H9 (cell line): ENCODE measurements around the gene LRRC53. TPM values are rescaled to one million over a fixed set of nuclear protein-coding genes. Genes with fewer than 3 reads are reported as not detected.

Source experiments
- DNase-seq: peaks from one replicate; pipeline ENCODE4 v3.0.0-alpha.2; 2017
- H2AFZ ChIP-seq: one replicate; pipeline ENCODE4 v1.6.1; 2013; ENCODE audit warnings: mild to moderate bottlenecking, low read length, control low read depth, moderate library complexity
- H2AK5ac ChIP-seq: 2 replicates; pipeline ENCODE4 v1.6.1; 2013; ENCODE audit warnings: low read length, control low read depth, mixed read lengths; ENCODE audit not compliant: insufficient read length
- H2BK120ac ChIP-seq: one replicate; pipeline ENCODE4 v1.6.1; 2013; ENCODE audit warnings: low read depth, mild to moderate bottlenecking, low read length, control low read depth, inconsistent platforms; ENCODE audit not compliant: poor library complexity, severe bottlenecking
- H2BK12ac ChIP-seq: 2 replicates; pipeline ENCODE4 v1.6.1; 2013; ENCODE audit warnings: low read length, control low read depth, mixed read lengths, low read depth; ENCODE audit not compliant: insufficient read length
- H2BK15ac ChIP-seq: 2 replicates; pipeline ENCODE4 v1.6.1; 2013; ENCODE audit warnings: low read depth, low read length, control low read depth
- H2BK20ac ChIP-seq: one replicate; pipeline ENCODE4 v1.6.1; 2013; ENCODE audit warnings: low read depth, mild to moderate bottlenecking, low read length, control low read depth, inconsistent platforms; ENCODE audit not compliant: poor library complexity, severe bottlenecking
- H2BK5ac ChIP-seq: 2 replicates; pipeline ENCODE4 v1.6.1; 2013; ENCODE audit warnings: low read length, control low read depth, mixed read lengths; ENCODE audit not compliant: insufficient read length
- H3K14ac ChIP-seq: 2 replicates; pipeline ENCODE4 v1.6.1; 2013; ENCODE audit warnings: low read length, control low read depth; ENCODE audit not compliant: insufficient read depth
- H3K18ac ChIP-seq: 2 replicates; pipeline ENCODE4 v1.6.1; 2013; ENCODE audit warnings: low read depth, mild to moderate bottlenecking, mixed read lengths, low read length, control low read depth; ENCODE audit not compliant: insufficient read length
- H3K23ac ChIP-seq: 2 replicates; pipeline ENCODE4 v1.6.1; 2013; ENCODE audit warnings: low read length, control low read depth, mixed read lengths, low read depth; ENCODE audit not compliant: insufficient read length
- H3K23me2 ChIP-seq: 2 replicates; pipeline ENCODE4 v1.6.1; 2013; ENCODE audit warnings: low read depth, mild to moderate bottlenecking, mixed read lengths, low read length, control low read depth; ENCODE audit not compliant: insufficient read length, poor library complexity, severe bottlenecking
- H3K27ac ChIP-seq: 2 replicates; pipeline ENCODE4 v1.5.1; 2013; ENCODE audit warnings: low read length, control low read depth, mixed read lengths, low read depth; ENCODE audit not compliant: insufficient read length
- H3K27me3 ChIP-seq: 2 replicates; pipeline ENCODE4 v1.6.1; 2013; ENCODE audit warnings: low read length, control low read depth, inconsistent platforms; ENCODE audit not compliant: insufficient read depth
- H3K4ac ChIP-seq: 2 replicates; pipeline ENCODE4 v1.6.1; 2013; ENCODE audit warnings: low read depth, mild to moderate bottlenecking, control low read depth, inconsistent platforms, low read length, moderate library complexity
- H3K4me1 ChIP-seq: 2 replicates; pipeline ENCODE4 v1.6.1; 2013; ENCODE audit warnings: low read length, control low read depth, inconsistent platforms; ENCODE audit not compliant: insufficient read depth
- H3K4me2 ChIP-seq: 2 replicates; pipeline ENCODE4 v1.6.1; 2013; ENCODE audit warnings: low read length, control low read depth, mixed read lengths; ENCODE audit not compliant: insufficient read length, insufficient read depth
- H3K56ac ChIP-seq: 2 replicates; pipeline ENCODE4 v1.6.1; 2013; ENCODE audit warnings: low read depth, mild to moderate bottlenecking, mixed read lengths, low read length, control low read depth; ENCODE audit not compliant: insufficient read length
- H3K79me1 ChIP-seq: 2 replicates; pipeline ENCODE4 v1.6.1; 2013; ENCODE audit warnings: low read depth, mild to moderate bottlenecking, moderate library complexity, low read length, control low read depth, inconsistent platforms; ENCODE audit not compliant: insufficient read depth, poor library complexity, severe bottlenecking
- H3K79me2 ChIP-seq: 2 replicates; pipeline ENCODE4 v1.6.1; 2013; ENCODE audit warnings: low read length, control low read depth, inconsistent platforms; ENCODE audit not compliant: insufficient read depth
- H3K9ac ChIP-seq: 2 replicates; pipeline ENCODE4 v1.6.1; 2013; ENCODE audit warnings: low read length, control low read depth, mixed read lengths; ENCODE audit not compliant: insufficient read length; ENCODE audit errors: extremely low read depth
- H3K9me3 ChIP-seq: one replicate; pipeline ENCODE4 v1.6.1; 2013; ENCODE audit warnings: low read depth, low read length, inconsistent platforms; ENCODE audit not compliant: control insufficient read depth
- H3T11ph ChIP-seq: one replicate; pipeline ENCODE4 v1.6.1; 2013; ENCODE audit warnings: mild to moderate bottlenecking, low read length, control low read depth, inconsistent platforms
- H4K20me1 ChIP-seq: one replicate; pipeline ENCODE4 v1.6.1; 2013; ENCODE audit not compliant: control insufficient read depth, insufficient read length, insufficient read depth
- H4K5ac ChIP-seq: 2 replicates; pipeline ENCODE4 v1.6.1; 2013; ENCODE audit warnings: low read depth, mild to moderate bottlenecking, mixed read lengths, low read length, control low read depth; ENCODE audit not compliant: insufficient read length
- H4K8ac ChIP-seq: replicated peaks from 2 replicates; pipeline ENCODE4 v1.6.1; 2013; ENCODE audit warnings: low read length, control low read depth, mixed read lengths, low read depth; ENCODE audit not compliant: insufficient read length
- H4K91ac ChIP-seq: 2 replicates; pipeline ENCODE4 v1.6.1; 2013; ENCODE audit warnings: low read depth, mild to moderate bottlenecking, moderate library complexity, mixed read lengths, low read length, control low read depth; ENCODE audit not compliant: insufficient read length
- H3K27ac Mint-ChIP-seq, 3 experiments: 2 replicates in 2 of 3; 3 replicates in 1 of 3; pipeline ENCODE4 v1.8.0; 2020 to 2021; ENCODE audit warnings: mixed read lengths in 3 of 3, mild to moderate bottlenecking in 1 of 3, moderate library complexity in 1 of 3
- H3K27me3 Mint-ChIP-seq: 2 replicates; pipeline ENCODE4 v1.8.0; 2021; ENCODE audit warnings: low read depth, mild to moderate bottlenecking, moderate library complexity, mixed read lengths
- H3K36me3 Mint-ChIP-seq, 3 experiments: 2 replicates in 2 of 3; 3 replicates in 1 of 3; pipeline ENCODE4 v1.8.0; 2020 to 2021; ENCODE audit warnings: low read depth in 3 of 3, mixed read lengths in 3 of 3; ENCODE audit not compliant: insufficient read depth in 1 of 3
- H3K4me1 Mint-ChIP-seq, 2 experiments: 2 replicates each; pipeline ENCODE4 v1.8.0; 2020; ENCODE audit warnings: mixed read lengths in 2 of 2
- H3K4me3 Mint-ChIP-seq, 2 experiments: 2 replicates in 1 of 2; 3 replicates in 1 of 2; pipeline ENCODE4 v1.8.0; 2020 to 2021; ENCODE audit warnings: mild to moderate bottlenecking in 2 of 2, mixed read lengths in 2 of 2, moderate library complexity in 1 of 2
- H3K9me3 Mint-ChIP-seq, 2 experiments: 2 replicates in 1 of 2; 3 replicates in 1 of 2; pipeline ENCODE4 v1.8.0; 2020; ENCODE audit warnings: mild to moderate bottlenecking in 2 of 2, mixed read lengths in 2 of 2, moderate library complexity in 1 of 2
- CTCF ChIP-seq: fragments of 200-600 bp; sonication (generic); conservative IDR thresholded peaks from 3 replicates; pipeline ENCODE4 v1.8.0; 2021; ENCODE audit warnings: antibody characterized with exemption, mild to moderate bottlenecking
- WGBS: extraction: QIAGEN DNeasy Blood & Tissue Kit; methylation state at CpG from one replicate; pipeline ENCODE4 v1.1.7; 2013; ENCODE audit warnings: missing lambda C conversion rate, low lambda C conversion rate, mixed read lengths; ENCODE audit not compliant: insufficient read length; ENCODE audit errors: extremely low coverage; 5-methylcytosine and 5-hydroxymethylcytosine counted together
- total RNA-seq: library from RNA; stranded (reverse); gene quantifications from 2 replicates; pipeline ENCODE4 v1.2.1, GENCODE V29; 2021

The LRRC53 gene
- total RNA-seq, 1 experiment from 2014 or later = not detected

- no peak overlapping the region for H3K56ac ChIP-seq
- H3K4me2 ChIP-seq = no peak overlapping the region
- H4K91ac ChIP-seq = no peak overlapping the region
- no peaks in the 10 kb centered on the region for H3K9me3 ChIP-seq
- DNase-seq = peak; percentile 31
- H3K9me3 Mint-ChIP-seq = no peaks in the 10 kb centered on the region
- no peak overlapping the region for H3K4me3 Mint-ChIP-seq
- no peaks in the 10 kb centered on the region for H3K4me1 ChIP-seq
- no peak overlapping the region for H2BK120ac ChIP-seq
- no peak overlapping the region for H4K8ac ChIP-seq
- H3K79me2 ChIP-seq = no peaks in the 10 kb centered on the region
- no peak overlapping the region for H3K27ac ChIP-seq
- no peak overlapping the region for H2BK12ac ChIP-seq
- no peak overlapping the region for H2AK5ac ChIP-seq
- no CpG with 5 or more reads among the region's 3 CpGs for WGBS
- peak overlapping the region in 1 of 3 experiments; percentile 34; a peak in 1 of 7 replicates for H3K27ac Mint-ChIP-seq
- H3K27me3 ChIP-seq = no peaks in the 10 kb centered on the region
- no peaks in the 10 kb centered on the region for H3K79me1 ChIP-seq
- H3K4me1 Mint-ChIP-seq = peaks cover 37 to 42% of the 10 kb centered on the region in 2 experiments
- no peak overlapping the region for H2BK5ac ChIP-seq
- H2BK20ac ChIP-seq = no peak overlapping the region
- H3K9ac ChIP-seq = no peak overlapping the region
- no peak for TF ChIP-seq CTCF
- no peak overlapping the region for H3K23ac ChIP-seq
- H3K4ac ChIP-seq = no peak overlapping the region
- H4K5ac ChIP-seq = no peak overlapping the region
- H3K18ac ChIP-seq = no peak overlapping the region
- no peaks in the 10 kb centered on the region for H3K27me3 Mint-ChIP-seq
- H4K20me1 ChIP-seq = no peaks in the 10 kb centered on the region
- H3T11ph ChIP-seq = no peak overlapping the region
- no peaks in the 10 kb centered on the region; a peak in 1 of 7 replicates for H3K36me3 Mint-ChIP-seq
- no peak overlapping the region for H3K14ac ChIP-seq
- no peak overlapping the region for H2BK15ac ChIP-seq
- no peaks in the 10 kb centered on the region for H3K23me2 ChIP-seq
- H2AFZ ChIP-seq = no peak overlapping the region
Measured at GRCh38 chr1:74508449-74508848, 4.0 kb downstream of the LRRC53 start.
